SKM-1 treated with dmso at 0.1 percent for 144 hours (cell line): ENCODE measurements around the gene STXBP4.

Source experiments
- DNase-seq: peaks from one replicate; lab custom pipeline; 2025; ENCODE audit not compliant: unreplicated experiment; lab: John Stamatoyannopoulos, UW

STXBP4 gene

GRCh38 chr17:55167024-55167725, 198.6 kb downstream of the STXBP4 start:
- no peak for DNase-seq

GRCh38 chr17:55168958-55169687, 200.6 kb downstream of the STXBP4 start:
- DNase-seq, result no peak

GRCh38 chr17:55171634-55172328, 203.2 kb downstream of the STXBP4 start:
- no peak for DNase-seq

- no peak for DNase-seq
These were observed 204.0 kb downstream of the STXBP4 start for GRCh38 chr17:55172612-55173011.

GRCh38 chr17:55174133-55174532, 205.6 kb downstream of the STXBP4 start:
- DNase-seq, result no peak

- no peak for DNase-seq
These were observed 207.3 kb downstream of the STXBP4 start for GRCh38 chr17:55175788-55176427.

GRCh38 chr17:55177159-55177854, 208.7 kb downstream of the STXBP4 start:
- no peak for DNase-seq

- no peak for DNase-seq
These were observed 209.3 kb downstream of the STXBP4 start for GRCh38 chr17:55177855-55178217.

- DNase-seq, result no peak
These were observed 218.6 kb downstream of the STXBP4 start for GRCh38 chr17:55186937-55187770.

GRCh38 chr17:55190748-55191147, 222.2 kb downstream of the STXBP4 start:
- DNase-seq, result no peak

- no peak for DNase-seq
These were observed 230.3 kb downstream of the STXBP4 start for GRCh38 chr17:55198690-55199370.

- DNase-seq, result no peak
These were observed 232.3 kb downstream of the STXBP4 start for GRCh38 chr17:55200904-55201303.

- no peak for DNase-seq
These were observed 232.9 kb downstream of the STXBP4 start for GRCh38 chr17:55201308-55201932.

GRCh38 chr17:55202896-55203295, 234.3 kb downstream of the STXBP4 start:
- DNase-seq, result no peak

- DNase-seq, result no peak
These were observed 239.7 kb downstream of the STXBP4 start for GRCh38 chr17:55208078-55208812.

- no peak for DNase-seq
These were observed 241.7 kb downstream of the STXBP4 start for GRCh38 chr17:55210292-55210691.

GRCh38 chr17:55212880-55213279, 244.3 kb downstream of the STXBP4 start:
- no peak for DNase-seq

GRCh38 chr17:55215711-55216110, 247.1 kb downstream of the STXBP4 start:
- no peak for DNase-seq
